Stimulated activated CD4-positive, alpha-beta T cell treated with anti-CD3 and anti-CD28 coated beads, Interleukin-2, amount 100 ng/mL, for 24 hours (primary cell): ENCODE measurements around the gene ZNF787.

Source experiments
- DNase-seq, 2 donors: peaks; one replicate each; pipeline ENCODE4 v3.0.0-alpha.2; 2020

ZNF787 gene

GRCh38 chr19:56142897-56143434 is 21.9 kb upstream of the ZNF787 start:
- no peak for DNase-seq

- no peak for DNase-seq
These were observed 21.1 kb upstream of the ZNF787 start for GRCh38 chr19:56142087-56142787.

- peak; percentile 30 to 33 for DNase-seq
These were observed 20.4 kb upstream of the ZNF787 start for GRCh38 chr19:56141417-56141993.

- peak; percentile 98 to 99 for DNase-seq
These were observed 19.7 kb upstream of the ZNF787 start, which contains the start of gene ZNF444 for GRCh38 chr19:56140583-56141416. Gene ZNF444 (plus strand): TSS chr19:56141287. CDS start chr19:56146912, 5,625 bp downstream.

GRCh38 chr19:56139847-56140582 is 18.9 kb upstream of the ZNF787 start:
- DNase-seq = no peak

GRCh38 chr19:56138069-56138468 is 17.0 kb upstream of the ZNF787 start:
- no peak for DNase-seq

GRCh38 chr19:56137405-56137804 is 16.3 kb upstream of the ZNF787 start:
- DNase-seq = no peak

GRCh38 chr19:56136362-56136761 is 15.3 kb upstream of the ZNF787 start:
- no peak for DNase-seq

- DNase-seq = no peak
These were observed 13.5 kb upstream of the ZNF787 start for GRCh38 chr19:56134654-56134921.

GRCh38 chr19:56133858-56134653 is 13.0 kb upstream of the ZNF787 start:
- DNase-seq = no peak

GRCh38 chr19:56132316-56132822 is 11.3 kb upstream of the ZNF787 start:
- no peak for DNase-seq

- no peak for DNase-seq
These were observed 10.6 kb upstream of the ZNF787 start for GRCh38 chr19:56131651-56132050.

- DNase-seq = no peak
These were observed 8.9 kb upstream of the ZNF787 start for GRCh38 chr19:56130006-56130405.

GRCh38 chr19:56126983-56127780 is 6.1 kb upstream of the ZNF787 start:
- no peak for DNase-seq

- no peak for DNase-seq
These were observed 4.9 kb upstream of the ZNF787 start for GRCh38 chr19:56125806-56126590.

GRCh38 chr19:56124578-56124977 is 3.5 kb upstream of the ZNF787 start:
- no peak for DNase-seq

GRCh38 chr19:56123266-56123891 is 2.3 kb upstream of the ZNF787 start:
- no peak for DNase-seq

GRCh38 chr19:56120371-56121179 is 520 bp downstream of the ZNF787 start:
- DNase-seq = peak; percentile 80 to 84

GRCh38 chr19:56120002-56120370 is 1.1 kb downstream of the ZNF787 start:
- DNase-seq = no peak
